Pancreas (tissue), 10 donors: ENCODE results near the gene MAP3K6. TPM values are rescaled to one million over a fixed set of nuclear protein-coding genes. Genes with fewer than 3 reads are reported as not detected.

Source experiments
- ATAC-seq, 4 donors: fragments of 200-7000 bp; cut with Tn5 transposase; one replicate each; pipeline versions ENCODE4 v1.8.0 to v1.9.1; 2020; ENCODE audit warnings: mild to moderate bottlenecking in 4 of 4, moderate library complexity in 4 of 4
- DNase-seq, 6 donors: peaks; one replicate each; pipeline ENCODE4 v3.0.0-alpha.2; 2020
- FAIRE-seq: peaks from 2 replicates; lab custom pipeline; 2012; peaks lifted over from hg19 to GRCh38; lab: Jason Lieb, UNC
- H3K27ac ChIP-seq, 4 donors: fragments of 200-600 bp; sonication (generic); 1 replicate in 3 of 4; 2 replicates in 1 of 4; pipeline versions ENCODE4 v1.5.0 to v1.8.0; 2020
- H3K27me3 ChIP-seq, 4 donors: fragments of 200-600 bp; one replicate each; pipeline ENCODE4 v1.8.0; 2021
- H3K36me3 ChIP-seq, 3 donors: fragments of 200-600 bp; sonication (generic) in 1 of 3; one replicate each; pipeline versions ENCODE4 v1.5.0 to v1.8.0; 2020 to 2021
- H3K4me1 ChIP-seq, 3 donors: fragments of 200-600 bp; one replicate each; pipeline ENCODE4 v1.8.0; 2021
- H3K4me3 ChIP-seq, 4 donors: fragments of 200-600 bp; sonication (generic) in 2 of 4; one replicate each; pipeline versions ENCODE4 v1.5.0 to v1.8.0; 2020 to 2021
- H3K9me3 ChIP-seq, 4 donors: fragments of 200-600 bp; one replicate each; pipeline ENCODE4 v1.8.0; 2021
- CTCF ChIP-seq, 4 donors: fragments of 200-600 bp; sonication (generic) in 3 of 4; IDR thresholded peaks; one replicate each; pipeline versions ENCODE4 v1.5.0 to v1.8.0; 2021; ENCODE audit warnings: antibody characterized with exemption in 4 of 4
- WGBS, 2 donors: extraction: QIAGEN DNeasy Blood & Tissue Kit; methylation state at CpG; one replicate each; pipeline ENCODE4 v1.1.7; 2013; 5-methylcytosine and 5-hydroxymethylcytosine counted together
- intact Hi-C, 3 donors: fragments of 100-400 bp; cut with DNase I; formaldehyde crosslinking; loops; one replicate each; pipeline versions ENCODE4 v1.11.1 to v1.14.2; 2022
- polyA plus RNA-seq, 2 donors: library from polyadenylated mRNA; stranded (reverse); fragments of 200-250 nt; gene quantifications; one replicate each; pipeline ENCODE4 v1.2.3, GENCODE V29; 2013
- total RNA-seq, 6 donors: library from RNA; stranded (reverse); fragmentation: NEBNext Ultra II Directional in 4 of 6; extraction: Animal tissue kit (Norgen Biotek cat#: 25700) in 4 of 6; gene quantifications; one replicate each; pipeline versions ENCODE4 v1.2.1 to v1.2.4, GENCODE V29; 2021 to 2023
- donor health status: healthy with polysubstance abuse.
- donor health status: DM: no; HTN: no; CAD: no; lungs with moderate emphysema.
- donor health status: DM: no; HTN: no; CAD: no.
- donor health status: control.
- donor health status: control.
- donor health status: Bipolar disorder and iron deficiency.
- donor health status: DM: yes; HTN: yes; CAD: no.
- donor health status: DM: no; HTN: no; CAD: no.
- donor health status: DM: no; HTN: no; CAD: no.
- donor health status: DM: yes; HTN: yes; CAD: no.

The MAP3K6 gene
- total RNA-seq, result 10 to 100 TPM in 3 of 6 donors, 1 to 10 TPM in 3; 4.7 to 18.7 (median 9.8) TPM
- polyA plus RNA-seq, result 10 to 100 TPM; 51.2 to 65.7 TPM

- no peaks in the 10 kb centered on the region for H3K27me3 ChIP-seq
- WGBS, 2 donors, result 0 to 1% methylated on average over 29 to 67 of the region's 67 CpGs
- H3K27ac ChIP-seq, result peak within 1 kb of the TSS; percentile 63 to 94 (median 86)
- H3K4me3 ChIP-seq, result peak within 1 kb of the TSS; percentile 45 to 84 (median 60)
- TF ChIP-seq CTCF (IDR thresholded peaks at IDR 0.05), result no peak
- H3K4me1 ChIP-seq, result peaks cover 0 to 11% (median 4%) of the 10 kb centered on the region in 3 donors
- no peaks in the 10 kb centered on the region for H3K9me3 ChIP-seq
- DNase-seq, result peak; percentile 80 to 94 (median 85)
- no peaks in the 10 kb centered on the region for H3K36me3 ChIP-seq
- ATAC-seq, result peak; percentile 73 to 85 (median 82)
- no peak for FAIRE-seq
- intact Hi-C loops, result no loop called here
Measured at GRCh38 chr1:27366411-27367159, at the start of gene MAP3K6. MAP3K6 (minus strand) TSS chr1:27366961; CDS start chr1:27366597, 364 bp downstream.

- peaks cover 0 to 76% (median 18%) of the 10 kb centered on the region in 3 donors for H3K36me3 ChIP-seq
- no peaks in the 10 kb centered on the region for H3K27me3 ChIP-seq
- TF ChIP-seq CTCF (IDR thresholded peaks at IDR 0.05), result no peak
- intact Hi-C loops, result loop anchor here in 1 of 3 donors (5.0 kb wide), 1 partner anchor 193 kb away; no protein-coding TSS in a partner anchor
- FAIRE-seq, result no peak
- no peak for ATAC-seq
- no peak overlapping the region for H3K27ac ChIP-seq
- no peak overlapping the region for H3K4me3 ChIP-seq
- H3K4me1 ChIP-seq, result peaks cover 0 to 5% (median 0%) of the 10 kb centered on the region in 3 donors
- WGBS, 2 donors, result 90 to 96% methylated on average over 1 of the region's 1 CpG
- no peak for DNase-seq
- H3K9me3 ChIP-seq, result no peaks in the 10 kb centered on the region
Measured at GRCh38 chr1:27414091-27414490, 47.3 kb upstream of the MAP3K6 start.

- whole genome bisulfite sequencing, 2 donors, result 51 to 57% methylated on average over 4 of the region's 4 CpGs
- ATAC-seq (peak in 1 of 4 donors; percentile 8), FAIRE-seq (no peak), DNase-seq (no peak)
- peaks cover 0 to 5% (median 0%) of the 10 kb centered on the region in 3 donors for H3K4me1 ChIP-seq
- no peaks in the 10 kb centered on the region for H3K27me3 ChIP-seq
- H3K4me3 ChIP-seq, result no peak overlapping the region
- peaks cover 0 to 71% (median 14%) of the 10 kb centered on the region in 3 donors for H3K36me3 ChIP-seq
- intact Hi-C loops, result loop anchor here in 1 of 3 donors (5.0 kb wide), 1 partner anchor 194 kb away; no protein-coding TSS in a partner anchor
- no peak for TF ChIP-seq CTCF (IDR thresholded peaks at IDR 0.05)
- no peak overlapping the region for H3K27ac ChIP-seq
- no peaks in the 10 kb centered on the region for H3K9me3 ChIP-seq
Measured at GRCh38 chr1:27413004-27413403, 46.2 kb upstream of the MAP3K6 start.

- no peak overlapping the region for H3K27ac ChIP-seq
- FAIRE-seq, result no peak
- 90 to 94% methylated on average over 4 of the region's 4 CpGs for WGBS, 2 donors
Measured at GRCh38 chr1:27412502-27412901, 45.7 kb upstream of the MAP3K6 start.

More at GRCh38 chr1:27412502-27412901, 45.7 kb upstream of the MAP3K6 start:
- Histone ChIP-seq H3K27me3 (no peaks in the 10 kb centered on the region), H3K9me3 (no peaks in the 10 kb centered on the region), H3K4me3 (no peak overlapping the region), H3K36me3 (peaks cover 0 to 71% (median 14%) of the 10 kb centered on the region in 3 donors), H3K4me1 (peaks cover 0 to 5% (median 0%) of the 10 kb centered on the region in 3 donors)
- DNase-seq (no peak), ATAC-seq (no peak)
- intact Hi-C loops, result loop anchor here in 1 of 3 donors (5.0 kb wide), 1 partner anchor 195 kb away; no protein-coding TSS in a partner anchor
- TF ChIP-seq CTCF (IDR thresholded peaks at IDR 0.05), result no peak
